Lung (tissue), 12 donors: Measurements from ENCODE around the gene ASIC5. TPM values are rescaled to one million over a fixed set of nuclear protein-coding genes. Genes with fewer than 3 reads are reported as not detected.
"Not testable (repeated sequence)": the region's sequence is repeated elsewhere in the genome, so short reads cannot be mapped to it uniquely, and the experiment has no call there.

Experiments
- ATAC-seq: fragments of 200-7000 bp; cut with Tn5 transposase; one replicate; pipeline ENCODE4 v1.9.1; 2020; ENCODE audit warnings: moderate number of reproducible peaks; ENCODE audit not compliant: insufficient read depth, low FRiP score
- DNase-seq, 3 donors: peaks; one replicate each; pipeline ENCODE4 v3.0.0-alpha.2; 2013 to 2017
- H3K27ac ChIP-seq, 2 donors: one replicate each; pipeline ENCODE4 v1.5.1; 2013; ENCODE audit warnings: mild to moderate bottlenecking in 2 of 2, moderate library complexity in 2 of 2, control low read depth in 1 of 2, inconsistent platforms in 1 of 2, low read depth in 1 of 2, low read length in 1 of 2
- H3K27me3 ChIP-seq, 3 donors: one replicate each; pipeline ENCODE4 v1.5.1; 2013; ENCODE audit warnings: low read length in 2 of 3; ENCODE audit not compliant: control insufficient read depth in 3 of 3, insufficient read depth in 3 of 3
- H3K36me3 ChIP-seq, 4 donors: one replicate each; pipeline ENCODE4 v1.5.1; 2013; ENCODE audit warnings: low read length in 4 of 4, mild to moderate bottlenecking in 1 of 4, moderate library complexity in 1 of 4; ENCODE audit not compliant: control insufficient read depth in 4 of 4, insufficient read depth in 4 of 4
- H3K4me1 ChIP-seq, 5 donors: one replicate each; pipeline ENCODE4 v1.5.1; 2013; ENCODE audit warnings: low read length in 5 of 5, mild to moderate bottlenecking in 2 of 5, moderate library complexity in 1 of 5; ENCODE audit not compliant: control insufficient read depth in 5 of 5, insufficient read depth in 5 of 5
- H3K4me3 ChIP-seq: one replicate; pipeline ENCODE4 v1.5.1; 2013; ENCODE audit warnings: mild to moderate bottlenecking, control low read depth, moderate library complexity
- H3K9ac ChIP-seq, 2 donors: one replicate each; pipeline ENCODE4 v1.5.1; 2013; ENCODE audit warnings: low read length in 2 of 2, control low read depth in 1 of 2; ENCODE audit not compliant: insufficient read depth in 1 of 2
- H3K9me3 ChIP-seq, 4 donors: one replicate each; pipeline ENCODE4 v1.5.1; 2013; ENCODE audit warnings: low read length in 3 of 4, mild to moderate bottlenecking in 1 of 4, moderate library complexity in 1 of 4; ENCODE audit not compliant: control insufficient read depth in 4 of 4, insufficient read depth in 3 of 4
- CTCF ChIP-seq: IDR thresholded peaks from 2 replicates; pipeline ENCODE4 v1.5.1; 2012; ENCODE audit warnings: mild to moderate bottlenecking; ENCODE audit errors: control extremely low read depth, extremely low read depth
- WGBS, 2 donors: extraction: QIAGEN DNeasy Blood & Tissue Kit; methylation state at CpG; one replicate each; pipeline ENCODE4 v1.1.7; 2013; 5-methylcytosine and 5-hydroxymethylcytosine counted together
- polyA plus RNA-seq, 2 donors: library from polyadenylated mRNA; stranded (reverse); fragments of 200-250 nt; gene quantifications; one replicate each; pipeline ENCODE4 v1.2.1, GENCODE V29; 2013
- total RNA-seq, 2 donors: library from RNA; depleted of rRNA in 1 of 2; stranded (reverse); fragments of >200 nt in 1 of 2; gene quantifications; one replicate each; pipeline ENCODE4 v1.2.1, GENCODE V29; 2014 to 2021
- donor health status: control.
- donor health status: control.
- donor health status: Bipolar disorder and iron deficiency.
- donor health status: healthy.
- donor health status: DM: yes; HTN: yes; CAD: no.

Gene ASIC5
- total and polyA plus RNA-seq, 4 donors, result not detected

GRCh38 chr4:155799116-155799793 is 66.8 kb downstream of the ASIC5 start:
- no peak overlapping the region for H3K4me3 ChIP-seq
- H3K27ac ChIP-seq, result no peak overlapping the region
- TF ChIP-seq CTCF, result no peak
- H3K36me3 ChIP-seq, result peaks cover 2 to 54% (median 15%) of the 10 kb centered on the region in 4 donors
- ATAC-seq (no peak), DNase-seq (no peak)
- no peak overlapping the region for H3K9ac ChIP-seq
- H3K27me3 ChIP-seq, result no peaks in the 10 kb centered on the region
- no peaks in the 10 kb centered on the region for H3K9me3 ChIP-seq
- H3K4me1 ChIP-seq, result peaks cover 0 to 8% (median 0%) of the 10 kb centered on the region in 5 donors
- WGBS, 2 donors, result 80 to 87% methylated on average over 5 of the region's 5 CpGs

- WGBS, 2 donors, result 95% methylated on average over 4 of the region's 4 CpGs
- H3K36me3 ChIP-seq, result peaks cover 2 to 48% (median 15%) of the 10 kb centered on the region in 4 donors
- not testable (repeated sequence) for H3K27me3 ChIP-seq, H3K27ac ChIP-seq, H3K4me3 ChIP-seq, H3K9me3 ChIP-seq, H3K9ac ChIP-seq, H3K4me1 ChIP-seq, ATAC-seq, DNase-seq
Observed at GRCh38 chr4:155797581-155797980, 68.5 kb downstream of the ASIC5 start.

GRCh38 chr4:155795991-155796390 is 70.1 kb downstream of the ASIC5 start:
- no peak overlapping the region for H3K9ac ChIP-seq
- TF ChIP-seq CTCF, result no peak
- no peaks in the 10 kb centered on the region for H3K9me3 ChIP-seq
- ATAC-seq, result no peak
- no peak overlapping the region for H3K27ac ChIP-seq
- peaks cover 0 to 36% (median 12%) of the 10 kb centered on the region in 4 donors for H3K36me3 ChIP-seq
- no peaks in the 10 kb centered on the region for H3K27me3 ChIP-seq
- 69% methylated on average over 3 of the region's 3 CpGs for WGBS, 2 donors
- no peak overlapping the region for H3K4me3 ChIP-seq
- H3K4me1 ChIP-seq, result no peaks in the 10 kb centered on the region
- no peak for DNase-seq

- Histone ChIP-seq H3K4me1 (peaks cover 0 to 3% (median 0%) of the 10 kb centered on the region in 5 donors), H3K36me3 (peaks cover 0 to 29% (median 6%) of the 10 kb centered on the region in 4 donors), H3K27ac (no peak overlapping the region), H3K27me3 (no peaks in the 10 kb centered on the region), H3K4me3 (no peak overlapping the region), H3K9me3 (no peaks in the 10 kb centered on the region), H3K9ac (no peak overlapping the region)
- DNase-seq (no peak), ATAC-seq (no peak)
- 86 to 94% methylated on average over 1 of the region's 1 CpG for WGBS, 2 donors
- TF ChIP-seq CTCF, result no peak
Observed at GRCh38 chr4:155794589-155795236, 71.4 kb downstream of the ASIC5 start.
